GM12891 (cell line): ENCODE measurements around the gene ROR1.

Source experiments
- DNase-seq: peaks from one replicate; pipeline ENCODE4 v3.0.0; 2011; ENCODE audit warnings: low spot score; ENCODE audit not compliant: insufficient read length
- FAIRE-seq: peaks from 2 replicates; lab custom pipeline; 2011; peaks lifted over from hg19 to GRCh38; lab: Jason Lieb, UNC
- PAX5 ChIP-seq: IDR thresholded peaks from 2 replicates; pipeline ENCODE4 v1.6.1; 2011; ENCODE audit warnings: low read length, moderate library complexity, mild to moderate bottlenecking; ENCODE audit not compliant: insufficient read depth, severe bottlenecking
- POLR2A ChIP-seq: IDR thresholded peaks from 2 replicates; pipeline ENCODE4 v1.6.1; 2011; ENCODE audit warnings: low read depth, low read length, control low read depth
- POLR2AphosphoS5 ChIP-seq: IDR thresholded peaks from 2 replicates; pipeline ENCODE4 v1.6.1; 2011; ENCODE audit warnings: low read depth, low read length, control low read depth
- POU2F2 ChIP-seq: IDR thresholded peaks from 2 replicates; pipeline ENCODE4 v1.6.1; 2011; ENCODE audit warnings: low read depth, mild to moderate bottlenecking, control low read depth, low read length, moderate library complexity
- SPI1 ChIP-seq: IDR thresholded peaks from 2 replicates; pipeline ENCODE4 v1.6.1; 2011; ENCODE audit warnings: low read depth, low read length, control low read depth
- TAF1 ChIP-seq: IDR thresholded peaks from 2 replicates; pipeline ENCODE4 v1.6.1; 2011; ENCODE audit warnings: low read depth, low read length, control low read depth

The ROR1 gene

DNA sequence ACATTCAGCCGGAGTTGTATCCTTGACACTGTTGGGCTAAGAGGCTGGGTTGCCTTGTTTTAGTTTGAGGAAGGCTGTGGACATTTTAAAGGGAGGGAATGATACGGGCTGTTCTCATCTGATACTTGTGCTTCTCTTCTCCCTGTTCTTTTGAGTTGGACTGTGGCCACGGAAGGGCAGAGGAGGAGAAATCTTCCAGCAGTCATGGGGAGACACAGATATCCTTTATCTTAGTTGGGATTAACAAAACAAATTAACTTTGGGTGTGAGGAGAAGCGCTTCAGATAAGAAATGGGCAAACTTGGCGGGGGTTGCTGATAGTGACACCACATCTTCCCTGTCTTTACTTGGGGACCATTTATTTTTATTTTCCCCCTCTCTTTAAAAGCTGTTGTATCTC is 138.8 kb downstream of the ROR1 start:
- TF ChIP-seq POLR2AphosphoS5 (no peak), PAX5 (no peak)
- FAIRE-seq (no peak), DNase-seq (no peak)

DNA sequence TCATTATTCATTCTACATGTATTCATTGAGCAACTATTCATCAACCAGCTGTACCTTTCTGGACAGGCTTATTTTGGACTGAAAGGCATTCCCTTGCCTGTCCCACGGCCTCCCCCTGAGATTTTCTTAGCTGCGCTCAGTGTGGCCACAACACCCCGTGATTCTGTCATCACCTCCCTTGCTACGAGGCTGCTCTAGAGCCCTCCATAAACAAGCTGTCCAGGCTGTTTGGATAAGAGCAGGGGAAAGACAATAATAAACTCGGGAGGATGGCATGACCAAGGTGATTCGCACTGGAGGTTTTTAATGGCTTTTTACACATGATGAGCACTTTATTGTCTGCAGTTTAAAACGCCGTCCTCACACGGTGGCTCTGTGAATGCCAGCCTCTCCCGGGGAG is 139.7 kb downstream of the ROR1 start:
- FAIRE-seq (no peak), DNase-seq (no peak)
- no peak for TF ChIP-seq TAF1
- TF ChIP-seq POU2F2: no peak
- no peak for TF ChIP-seq POLR2AphosphoS5
- TF ChIP-seq PAX5: no peak
- no peak for TF ChIP-seq SPI1

DNA sequence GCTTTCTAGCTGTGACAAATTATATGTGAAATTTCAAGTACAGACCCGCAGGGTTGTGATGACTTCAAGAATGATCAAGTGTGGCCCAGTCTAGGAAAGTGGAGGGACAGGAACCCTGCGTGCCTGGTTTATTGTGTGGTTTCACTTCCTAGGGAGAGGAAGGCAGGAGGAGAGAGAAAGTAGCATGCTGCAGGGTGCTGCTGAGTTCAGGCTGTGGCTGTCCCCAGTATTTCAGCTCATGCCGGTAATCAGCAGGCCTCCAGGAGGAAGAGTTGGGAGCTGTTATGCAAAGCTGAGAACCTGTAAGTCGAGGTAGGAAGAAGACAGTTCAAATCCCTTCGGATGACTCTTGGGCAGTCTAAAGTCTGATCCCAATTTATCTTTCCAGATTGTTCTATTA is 140.4 kb downstream of the ROR1 start:
- DNase-seq (no peak), FAIRE-seq (no peak)
- 0 out of 2 replicates have a peak, but pooled peaks have one; percentile 22 for TF ChIP-seq SPI1
- TF ChIP-seq POLR2AphosphoS5: no peak

DNA sequence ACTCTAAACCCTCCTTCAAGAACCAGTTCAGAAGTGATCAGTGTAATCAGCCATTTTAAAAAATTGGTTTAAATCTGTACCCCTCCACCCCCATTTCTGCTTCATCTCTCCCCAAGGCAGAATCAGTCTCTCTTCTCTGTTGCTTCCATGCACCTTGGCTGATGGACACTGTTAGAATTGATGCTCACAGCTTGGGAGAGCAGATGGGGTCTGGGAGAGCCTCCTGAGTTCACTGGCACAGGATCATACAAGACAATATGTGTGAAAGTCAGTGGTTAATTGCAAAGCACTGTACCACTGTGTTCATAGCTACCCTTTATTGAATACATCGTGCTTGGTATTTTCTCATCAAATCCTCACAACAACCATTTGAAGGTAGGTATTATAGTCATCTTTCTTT is 140.9 kb downstream of the ROR1 start:
- FAIRE-seq (no peak), DNase-seq (no peak)
- TF ChIP-seq POLR2A (no peak), POLR2AphosphoS5 (no peak), SPI1 (no peak), TAF1 (no peak), POU2F2 (no peak), PAX5 (no peak)

DNA sequence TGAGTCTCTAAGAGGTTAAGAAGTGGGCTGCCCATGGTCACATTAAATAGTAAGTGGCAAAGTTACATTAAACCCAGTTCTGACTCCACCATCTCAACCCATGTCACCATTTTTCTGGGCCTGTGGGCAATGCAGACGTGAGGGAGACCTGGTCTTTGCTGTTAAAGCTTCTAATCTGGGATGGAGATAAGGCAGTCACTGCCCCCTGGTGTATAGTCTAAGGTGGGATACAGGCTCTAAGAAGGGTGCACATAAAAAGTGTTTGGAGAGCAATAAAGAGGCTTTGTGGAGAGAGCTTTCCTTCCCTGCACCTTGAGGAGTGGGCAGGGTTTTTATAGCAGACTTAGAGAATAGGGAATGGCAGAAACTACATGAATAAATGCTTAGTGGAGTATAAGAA is 141.3 kb downstream of the ROR1 start:
- DNase-seq (peak; percentile 6), FAIRE-seq (no peak)
- TF ChIP-seq SPI1 (no peak), PAX5 (no peak), POU2F2 (no peak), POLR2AphosphoS5 (no peak), POLR2A (no peak), TAF1 (no peak)

DNA sequence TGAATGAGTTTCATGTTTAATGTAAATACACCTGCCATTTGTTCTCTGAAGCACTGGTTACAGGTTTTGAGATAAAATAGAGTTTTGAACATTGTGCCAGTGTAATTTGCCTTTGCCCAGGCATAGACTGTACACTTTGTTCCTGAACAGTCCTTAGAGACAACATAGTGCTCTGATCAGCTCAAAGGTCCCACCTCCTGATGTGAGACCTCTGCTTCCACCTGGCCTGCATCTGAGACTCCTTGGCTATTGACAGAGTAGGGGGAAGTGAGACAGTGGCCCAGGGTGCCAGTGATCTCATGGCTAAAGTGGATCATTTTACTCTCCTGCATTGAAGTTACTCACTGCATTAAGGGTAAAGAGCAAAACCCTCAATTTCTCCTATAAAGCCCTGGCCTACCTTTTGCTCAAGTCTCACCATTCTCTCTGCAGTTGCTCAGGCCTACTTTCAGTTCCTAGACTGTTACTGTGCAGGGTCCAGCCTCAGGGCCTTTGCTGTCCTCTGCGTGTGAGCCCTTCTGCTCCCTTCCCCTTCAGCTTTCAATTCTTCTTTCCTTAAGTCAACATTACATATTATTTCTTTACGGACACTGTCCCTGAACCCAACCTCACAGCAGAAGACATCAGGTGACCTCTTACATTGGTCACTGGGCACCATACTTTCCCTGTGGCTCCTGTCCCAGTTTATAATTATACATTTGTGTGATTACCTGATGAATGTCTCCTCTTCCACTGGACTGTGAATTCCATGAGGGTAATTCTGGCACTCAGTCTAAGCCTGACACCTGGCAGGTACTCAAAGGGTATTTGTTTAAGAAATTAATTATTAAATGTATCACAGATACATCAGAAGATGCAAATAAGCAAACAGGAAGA is 142.9 kb downstream of the ROR1 start:
- TF ChIP-seq POLR2AphosphoS5: no peak
- TF ChIP-seq POU2F2: no peak
- TF ChIP-seq SPI1: 0 out of 2 replicates have a peak, but pooled peaks have one; percentile 14
- no peak for TF ChIP-seq POLR2A
- FAIRE-seq (no peak), DNase-seq (no peak)

DNA sequence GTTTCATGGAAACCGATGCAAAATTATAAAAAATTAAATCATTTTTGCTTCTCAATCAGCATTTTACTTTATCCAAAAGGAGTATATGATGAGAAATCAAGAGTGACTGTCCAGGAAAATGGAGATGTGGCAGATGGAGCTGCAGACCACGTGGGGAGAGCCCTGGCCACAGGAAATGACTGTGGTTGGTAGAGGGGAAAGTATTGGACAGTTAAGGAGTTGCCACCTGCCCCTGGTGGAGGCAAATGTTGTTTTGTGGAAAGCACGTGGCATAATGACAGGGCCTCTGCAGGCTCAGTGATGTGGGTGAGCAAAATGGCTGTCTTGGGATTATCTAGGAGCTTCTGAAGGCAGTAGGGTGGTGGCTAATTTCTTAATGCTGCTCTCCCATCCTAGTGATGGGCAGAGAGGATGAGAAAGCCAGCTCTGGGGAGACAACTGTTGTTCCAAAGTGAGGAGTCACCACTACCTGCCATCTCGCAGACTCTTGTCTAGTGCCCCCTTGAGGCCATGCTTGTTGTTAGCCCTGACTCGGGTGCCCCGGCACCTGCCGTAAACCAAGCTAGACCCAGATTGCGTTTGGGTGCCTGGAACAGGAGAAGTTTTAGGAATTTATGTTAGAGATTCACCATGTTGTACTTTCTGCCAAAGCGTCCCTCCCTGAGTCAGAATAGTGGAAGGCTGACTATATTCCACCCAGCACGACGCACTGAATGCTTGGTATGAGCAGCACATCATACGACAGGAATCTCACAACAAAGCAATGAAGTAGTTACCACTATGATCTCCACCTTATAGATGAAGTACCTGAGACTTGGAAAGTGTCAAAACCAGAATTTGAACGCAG is 144.0 kb downstream of the ROR1 start:
- FAIRE-seq (peak; percentile 26), DNase-seq (no peak)
- no peak for TF ChIP-seq SPI1
- TF ChIP-seq POU2F2: no peak
- TF ChIP-seq TAF1: no peak
- TF ChIP-seq POLR2A: no peak
- TF ChIP-seq PAX5: no peak
- TF ChIP-seq POLR2AphosphoS5: no peak

DNA sequence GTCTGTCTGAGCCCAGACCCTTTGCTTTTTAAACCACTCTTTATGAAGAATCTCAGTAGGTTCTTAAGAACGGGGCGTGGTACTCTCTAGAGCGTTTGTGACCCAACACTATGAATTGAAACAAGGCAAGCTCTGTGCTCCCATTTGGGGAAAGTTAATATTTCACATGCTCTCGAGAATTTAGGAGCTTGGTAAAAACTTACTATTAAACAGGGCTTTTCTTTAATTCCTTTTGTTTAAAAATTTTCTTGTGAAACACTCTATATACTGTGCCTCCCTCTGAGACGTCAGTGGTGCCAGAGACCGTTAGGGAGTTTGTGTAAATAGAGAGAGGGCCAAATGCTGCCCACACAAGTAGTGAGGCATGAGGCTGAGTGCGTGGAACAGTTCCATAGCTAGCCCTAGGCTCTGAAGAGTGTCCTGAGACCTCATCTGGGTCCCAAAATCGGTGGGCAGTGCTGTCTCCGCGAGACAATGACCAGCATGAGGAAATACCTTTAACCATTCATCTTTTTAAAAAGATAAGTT is 144.7 kb downstream of the ROR1 start:
- DNase-seq (no peak), FAIRE-seq (no peak)
- TF ChIP-seq POU2F2 (no peak), POLR2AphosphoS5 (no peak), SPI1 (no peak)

DNA sequence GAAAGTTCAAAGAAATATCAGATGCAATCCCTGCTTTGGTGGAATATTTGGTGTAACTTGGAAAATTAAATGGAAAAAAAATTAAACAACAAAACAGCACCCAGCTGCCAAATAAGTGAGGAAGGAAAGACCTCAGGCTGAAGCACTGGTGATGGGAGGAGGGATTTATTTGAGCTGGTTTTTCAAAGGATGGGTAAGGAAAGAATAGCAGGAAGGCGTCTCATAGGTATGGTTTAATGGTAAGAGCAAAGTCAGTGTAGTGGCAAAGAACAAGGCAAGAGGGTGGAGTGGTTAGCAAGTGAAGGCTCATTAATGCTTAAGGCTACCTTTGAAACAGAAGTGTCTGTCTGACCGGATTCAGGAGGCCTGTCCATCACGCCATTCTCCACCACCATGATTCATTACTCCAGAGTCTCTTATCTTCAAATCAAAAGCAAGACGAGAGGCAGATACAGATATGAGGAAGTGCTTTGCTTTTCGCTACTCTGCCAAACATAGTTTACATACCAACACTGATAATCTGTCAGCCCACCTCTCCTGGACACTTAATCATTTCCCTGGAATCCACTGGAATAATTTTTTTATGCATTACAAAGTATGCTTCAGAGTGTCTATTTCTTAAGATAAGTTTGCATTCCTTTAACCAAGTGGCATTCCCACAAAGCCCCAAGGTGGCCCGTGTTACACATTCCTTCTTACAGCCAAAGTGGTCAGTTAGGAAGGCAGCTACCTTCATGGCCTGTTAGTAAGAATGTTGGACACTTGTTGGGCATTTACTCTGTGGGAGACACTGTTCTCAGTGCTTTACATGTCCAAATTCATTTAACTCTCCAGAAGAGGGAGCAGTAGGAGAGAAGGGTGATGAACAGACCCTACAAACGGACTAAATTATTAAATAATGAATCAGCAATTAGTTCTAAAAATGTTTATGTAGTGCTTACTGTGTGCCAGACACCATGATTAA is 146.6 kb downstream of the ROR1 start:
- FAIRE-seq (no peak), DNase-seq (no peak)
- TF ChIP-seq SPI1 (peak; percentile 25; the same call in 1 of the 2 replicates), PAX5 (no peak), POLR2AphosphoS5 (no peak), POLR2A (no peak)
